ENCODE data around the gene AFF2. TPM values are rescaled to one million over a fixed set of nuclear protein-coding genes. Genes with fewer than 3 reads are reported as not detected.

Gene AFF2
- polyA plus RNA-seq, 1 experiment, result 0.04 TPM

- Histone ChIP-seq H3K4me3 (ENCODE audit: low read depth, low read length) (no peak overlapping the region), H3K9me3 (ENCODE audit: control insufficient read depth, insufficient read depth, low read length) (no peaks in the 10 kb centered on the region), H3K27ac (ENCODE audit: low read depth, low read length) (no peak overlapping the region), H3K27me3 (ENCODE audit: control insufficient read depth, insufficient read depth, low read length) (no peaks in the 10 kb centered on the region)
- DNase-seq (ENCODE audit: low read depth, low spot score), result no peak
- ChIA-PET POLR2A (no interaction called here), CTCF (no interaction called here)
- TF ChIP-seq CTCF (IDR thresholded peaks at IDR 0.05; ENCODE audit: low read depth, low read length), result no peak
These were observed 68.3 kb downstream of the AFF2 start for GRCh38 chrX:148568763-148569162.

GRCh38 chrX:148572337-148572736 lies 71.9 kb downstream of the AFF2 start:
- Histone ChIP-seq H3K4me3 (ENCODE audit: low read depth, low read length) (no peak overlapping the region), H3K9me3 (ENCODE audit: control insufficient read depth, insufficient read depth, low read length) (no peaks in the 10 kb centered on the region), H3K27ac (ENCODE audit: low read depth, low read length) (no peak overlapping the region), H3K27me3 (ENCODE audit: control insufficient read depth, insufficient read depth, low read length) (no peaks in the 10 kb centered on the region)
- no peak for TF ChIP-seq CTCF (IDR thresholded peaks at IDR 0.05; ENCODE audit: low read depth, low read length)
- no peak for DNase-seq (ENCODE audit: low read depth, low spot score)
- ChIA-PET CTCF (no interaction called here), POLR2A (no interaction called here)

GRCh38 chrX:148573119-148573518 lies 72.7 kb downstream of the AFF2 start:
- CTCF ChIA-PET, result no interaction called here
- no peak for TF ChIP-seq CTCF (IDR thresholded peaks at IDR 0.05; ENCODE audit: low read depth, low read length)

GRCh38 chrX:148574237-148574973 lies 74.0 kb downstream of the AFF2 start:
- CTCF ChIA-PET, result no interaction called here
- POLR2A ChIA-PET, result no interaction called here
- no peak overlapping the region for H3K4me3 ChIP-seq (ENCODE audit: low read depth, low read length)
- no peaks in the 10 kb centered on the region for H3K27me3 ChIP-seq (ENCODE audit: control insufficient read depth, insufficient read depth, low read length)
- no peak for DNase-seq (ENCODE audit: low read depth, low spot score)
- TF ChIP-seq CTCF (IDR thresholded peaks at IDR 0.05; ENCODE audit: low read depth, low read length), result no peak
- H3K9me3 ChIP-seq (ENCODE audit: control insufficient read depth, insufficient read depth, low read length), result no peaks in the 10 kb centered on the region
- H3K27ac ChIP-seq (ENCODE audit: low read depth, low read length), result no peak overlapping the region

More at GRCh38 chrX:148573119-148573518, 72.7 kb downstream of the AFF2 start:
- Histone ChIP-seq H3K9me3 (ENCODE audit: control insufficient read depth, insufficient read depth, low read length) (no peaks in the 10 kb centered on the region), H3K27me3 (ENCODE audit: control insufficient read depth, insufficient read depth, low read length) (no peaks in the 10 kb centered on the region), H3K4me3 (ENCODE audit: low read depth, low read length) (no peak overlapping the region), H3K27ac (ENCODE audit: low read depth, low read length) (no peak overlapping the region)
- no peak for DNase-seq (ENCODE audit: low read depth, low spot score)
- POLR2A ChIA-PET, result no interaction called here

- no peak overlapping the region for H3K4me3 ChIP-seq (ENCODE audit: low read depth, low read length)
- POLR2A ChIA-PET, result no interaction called here
- CTCF ChIA-PET, result no interaction called here
- H3K27ac ChIP-seq (ENCODE audit: low read depth, low read length), result no peak overlapping the region
- TF ChIP-seq CTCF (IDR thresholded peaks at IDR 0.05; ENCODE audit: low read depth, low read length), result no peak
- no peak for DNase-seq (ENCODE audit: low read depth, low spot score)
- no peaks in the 10 kb centered on the region for H3K27me3 ChIP-seq (ENCODE audit: control insufficient read depth, insufficient read depth, low read length)
- no peaks in the 10 kb centered on the region for H3K9me3 ChIP-seq (ENCODE audit: control insufficient read depth, insufficient read depth, low read length)
These were observed 76.0 kb downstream of the AFF2 start for GRCh38 chrX:148576396-148576795.
